HG03039 (cell line): ENCODE data around the gene ABHD6.
"Not testable (repeated sequence)": the region's sequence is repeated elsewhere in the genome, so short reads cannot be mapped to it uniquely, and the experiment has no call there.

Experiments used
- ATAC-seq: cut with Tn5 transposase; IDR thresholded peaks from one replicate; pipeline ENCODE4 v1.9.1; 2021; ENCODE audit warnings: mild to moderate bottlenecking, moderate library complexity; ENCODE audit not compliant: unreplicated experiment

Gene ABHD6

GRCh38 chr3:58271901-58272501 lies 34.4 kb downstream of the ABHD6 start:
- no peak for ATAC-seq

- ATAC-seq: no peak
Observed at GRCh38 chr3:58272891-58273290, 35.3 kb downstream of the ABHD6 start.

- not testable (repeated sequence) for ATAC-seq
Observed at GRCh38 chr3:58273362-58273761, 35.8 kb downstream of the ABHD6 start.

GRCh38 chr3:58274027-58274614 lies 36.5 kb downstream of the ABHD6 start:
- ATAC-seq: no peak

GRCh38 chr3:58281069-58281468 lies 43.5 kb downstream of the ABHD6 start:
- ATAC-seq: no peak

- no peak for ATAC-seq
Observed at GRCh38 chr3:58285334-58285733, 47.7 kb downstream of the ABHD6 start.

- ATAC-seq: no peak
Observed at GRCh38 chr3:58287354-58287753, 49.8 kb downstream of the ABHD6 start.

GRCh38 chr3:58288011-58288728 lies 50.6 kb downstream of the ABHD6 start:
- ATAC-seq: no peak

GRCh38 chr3:58288964-58289613 lies 51.5 kb downstream of the ABHD6 start:
- ATAC-seq: not testable (repeated sequence)

- not testable (repeated sequence) for ATAC-seq
Observed at GRCh38 chr3:58290446-58290845, 52.9 kb downstream of the ABHD6 start.

GRCh38 chr3:58291671-58292338 lies 54.2 kb downstream of the ABHD6 start:
- ATAC-seq: no peak

GRCh38 chr3:58292866-58293265 lies 55.3 kb downstream of the ABHD6 start:
- ATAC-seq: no peak

GRCh38 chr3:58293516-58293915 lies 55.9 kb downstream of the ABHD6 start:
- ATAC-seq: no peak

- ATAC-seq: no peak
Observed at GRCh38 chr3:58296269-58296668, 58.7 kb downstream of the ABHD6 start.

- ATAC-seq: no peak
Observed at GRCh38 chr3:58296843-58297242, 59.3 kb downstream of the ABHD6 start.

GRCh38 chr3:58298190-58298589 lies 60.6 kb downstream of the ABHD6 start:
- no peak for ATAC-seq

- ATAC-seq: no peak
Observed at GRCh38 chr3:58299075-58299474, 61.5 kb downstream of the ABHD6 start.

- no peak for ATAC-seq
Observed at GRCh38 chr3:58299839-58300516, 62.4 kb downstream of the ABHD6 start.

GRCh38 chr3:58305882-58306711 lies 68.5 kb downstream of the ABHD6 start, which contains the start of the genes HTD2 and RPP14:
TSS of gene HTD2 (plus strand) at chr3:58306520. CDS start at chr3:58317614, 11,094 bp downstream.
TSS of gene RPP14 (plus strand) at chr3:58306245. CDS start at chr3:58310330, 4,085 bp downstream.
- ATAC-seq: peak; percentile 84
